HG03064 (cell line): ENCODE measurements around the gene KCNH2.
"Not testable (repeated sequence)": the region's sequence is repeated elsewhere in the genome, so short reads cannot be mapped to it uniquely, and the experiment has no call there.

Source experiments
- ATAC-seq: cut with Tn5 transposase; IDR thresholded peaks from one replicate; pipeline ENCODE4 v1.9.1; 2021; ENCODE audit warnings: low read depth; ENCODE audit not compliant: unreplicated experiment

The KCNH2 gene

DNA sequence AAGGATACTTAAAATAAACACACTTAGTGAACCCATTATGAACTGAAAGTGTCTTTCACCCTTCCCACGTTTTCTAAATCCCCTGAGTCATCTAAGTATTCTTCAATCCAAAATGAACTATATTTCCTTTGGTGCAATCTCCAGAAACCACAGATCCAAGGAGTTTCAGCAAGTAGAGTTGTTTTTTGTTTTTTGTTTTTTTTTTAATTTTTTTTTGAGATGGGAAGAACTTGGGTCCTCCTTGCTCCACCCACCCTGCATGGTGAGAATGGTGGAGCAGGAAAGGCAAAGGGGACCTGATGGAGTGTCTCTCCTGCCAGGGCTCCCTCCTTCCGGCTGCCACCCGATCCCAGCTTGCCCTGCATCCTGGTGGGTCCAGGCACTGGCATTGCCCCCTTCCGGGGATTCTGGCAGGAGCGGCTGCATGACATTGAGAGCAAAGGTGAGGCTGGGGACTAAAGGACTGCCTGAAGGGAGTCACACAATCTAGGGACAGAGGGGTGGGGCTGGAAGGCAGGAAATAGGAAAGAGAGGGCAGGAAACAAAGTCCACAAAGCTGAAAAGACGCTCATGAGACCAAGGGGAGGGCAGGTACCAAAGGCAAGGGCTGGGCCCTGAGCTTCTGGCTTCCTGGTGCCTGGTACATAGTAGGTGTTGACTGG, 34.0 kb upstream of the KCNH2 start:
- no peak for ATAC-seq

DNA sequence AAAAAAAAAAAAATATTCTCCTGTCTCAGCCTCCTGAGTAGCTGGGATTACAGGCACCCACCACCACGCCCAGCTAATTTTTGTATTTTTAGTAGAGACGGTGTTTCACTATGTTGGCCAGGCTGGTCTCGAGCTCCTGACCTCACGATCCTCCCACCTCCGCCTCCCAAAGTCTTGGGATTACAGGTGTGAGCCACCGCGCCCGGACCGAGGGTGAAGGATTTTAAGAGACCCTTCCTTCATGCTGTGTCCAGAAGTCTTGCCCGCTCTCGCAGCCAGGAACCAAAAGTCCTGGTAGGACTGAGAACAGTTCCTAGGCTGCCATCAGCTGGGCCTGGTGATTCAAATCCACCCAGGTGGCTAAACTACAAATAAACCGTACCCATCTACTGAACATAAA, 33.5 kb upstream of the KCNH2 start:
- not testable (repeated sequence) for ATAC-seq

- ATAC-seq, result no peak
These were observed 32.9 kb upstream of the KCNH2 start for GRCh38 chr7:151011097-151011409.

GRCh38 chr7:151010307-151011096, 32.4 kb upstream of the KCNH2 start:
- no peak for ATAC-seq

DNA sequence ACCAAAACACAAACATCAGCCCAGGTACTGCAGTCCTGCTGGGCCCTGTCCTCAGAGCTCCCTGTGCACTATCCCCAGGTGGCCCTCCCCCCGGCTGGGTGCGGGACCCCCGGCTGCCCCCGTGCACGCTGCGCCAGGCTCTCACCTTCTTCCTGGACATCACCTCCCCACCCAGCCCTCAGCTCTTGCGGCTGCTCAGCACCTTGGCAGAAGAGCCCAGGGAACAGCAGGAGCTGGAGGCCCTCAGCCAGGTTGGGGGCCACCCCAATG, 31.9 kb upstream of the KCNH2 start:
- no peak for ATAC-seq

DNA sequence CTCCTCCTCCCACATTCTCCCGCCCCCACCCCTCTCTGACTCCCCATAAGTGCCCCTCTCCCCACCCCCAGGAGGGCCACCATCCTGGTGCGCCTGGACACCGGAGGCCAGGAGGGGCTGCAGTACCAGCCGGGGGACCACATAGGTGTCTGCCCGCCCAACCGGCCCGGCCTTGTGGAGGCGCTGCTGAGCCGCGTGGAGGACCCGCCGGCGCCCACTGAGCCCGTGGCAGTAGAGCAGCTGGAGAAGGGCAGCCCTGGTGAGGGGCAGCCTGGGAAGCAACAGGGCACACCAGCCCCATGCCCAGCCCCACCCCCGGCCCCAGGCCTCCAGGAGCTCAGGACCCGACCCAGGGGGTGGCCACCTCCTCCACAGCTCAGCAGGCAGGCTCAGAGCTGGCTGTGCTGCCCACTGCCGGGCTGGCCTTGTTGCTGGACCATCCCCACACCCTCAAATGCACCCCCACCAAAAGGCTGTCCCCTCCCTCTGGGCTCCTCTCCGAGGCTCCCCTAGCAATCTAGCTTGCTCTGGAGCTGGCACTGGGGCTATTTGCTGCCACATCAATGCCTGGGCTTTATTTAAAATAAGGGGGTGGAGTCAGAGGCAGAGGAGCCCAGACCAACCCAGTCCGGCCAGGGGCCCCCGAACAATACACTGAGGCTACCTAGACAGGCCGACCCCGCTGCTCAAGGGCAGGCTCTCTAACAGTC, 31.4 kb upstream of the KCNH2 start:
- ATAC-seq, result no peak

GRCh38 chr7:151008511-151009323, 30.6 kb upstream of the KCNH2 start:
- no peak for ATAC-seq

DNA sequence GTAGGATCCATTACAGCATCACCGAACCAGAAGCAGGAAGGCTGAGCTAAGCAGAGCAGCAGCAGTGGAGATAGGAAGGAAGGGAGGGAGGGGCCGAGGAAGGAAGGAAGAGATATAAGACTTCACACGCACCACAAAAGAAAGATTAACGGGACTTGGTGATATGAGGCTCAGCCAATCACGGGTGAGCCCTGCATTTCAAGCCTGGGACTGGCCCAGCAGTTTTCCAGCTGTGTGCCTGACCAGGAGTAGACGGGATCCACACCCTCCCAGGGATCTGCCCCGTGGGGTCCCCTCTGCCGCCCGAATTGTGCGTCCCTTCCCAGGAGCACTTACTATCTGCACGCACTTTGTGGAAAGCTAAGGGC, 30.0 kb upstream of the KCNH2 start:
- ATAC-seq, result no peak

DNA sequence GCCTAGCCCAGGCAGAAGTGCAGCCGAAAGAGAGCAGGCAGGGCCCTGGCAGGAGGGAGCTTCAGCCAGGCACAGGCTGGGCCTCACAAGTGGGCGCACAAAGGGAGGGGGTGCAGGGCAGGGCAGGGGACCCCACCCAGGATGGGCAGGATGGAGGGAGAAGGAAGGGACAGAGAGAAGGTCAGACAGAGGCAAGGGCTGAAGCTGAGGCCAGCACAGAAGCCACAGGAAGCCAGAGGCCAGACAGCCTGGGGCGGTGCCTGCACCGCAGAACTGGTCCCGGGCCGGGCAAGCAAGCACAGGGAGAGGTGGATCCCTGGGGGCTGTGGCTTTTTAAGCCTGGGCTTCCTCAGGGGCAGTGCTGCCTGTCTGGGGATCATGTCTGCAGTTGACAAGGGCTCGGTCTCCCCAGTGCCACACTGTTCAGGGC, 29.4 kb upstream of the KCNH2 start:
- no peak for ATAC-seq

- ATAC-seq, result no peak
These were observed 28.6 kb upstream of the KCNH2 start for GRCh38 chr7:151006590-151007300.

- no peak for ATAC-seq
These were observed 27.4 kb upstream of the KCNH2 start for GRCh38 chr7:151005566-151005965.

GRCh38 chr7:151003572-151003971, 25.5 kb upstream of the KCNH2 start:
- no peak for ATAC-seq

DNA sequence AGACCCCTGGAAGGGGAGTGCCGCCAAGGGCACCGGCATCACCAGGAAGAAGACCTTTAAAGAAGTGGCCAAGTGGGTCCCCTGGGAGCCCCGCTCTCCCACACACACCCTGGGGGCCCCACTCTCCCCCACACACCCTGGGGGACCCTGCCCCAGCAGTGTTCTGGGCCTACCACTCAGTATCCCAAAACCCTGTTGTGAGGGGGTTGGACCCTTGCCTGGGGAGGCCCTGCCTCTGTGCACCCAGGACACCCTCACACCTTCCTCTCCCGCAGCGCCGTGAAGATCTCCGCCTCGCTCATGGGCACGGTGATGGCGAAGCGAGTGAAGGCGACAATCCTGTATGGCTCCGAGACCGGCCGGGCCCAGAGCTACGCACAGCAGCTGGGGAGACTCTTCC, 23.4 kb upstream of the KCNH2 start:
- ATAC-seq, result no peak

- no peak for ATAC-seq
These were observed 22.9 kb upstream of the KCNH2 start for GRCh38 chr7:151000897-151001495.

- ATAC-seq, result no peak
These were observed 21.5 kb upstream of the KCNH2 start for GRCh38 chr7:150999497-151000230.

- ATAC-seq, result no peak
These were observed 20.9 kb upstream of the KCNH2 start for GRCh38 chr7:150999001-150999400.

GRCh38 chr7:150998341-150998740, 20.2 kb upstream of the KCNH2 start:
- ATAC-seq, result no peak

- ATAC-seq, result no peak
These were observed 19.7 kb upstream of the KCNH2 start for GRCh38 chr7:150997817-150998216.

GRCh38 chr7:150997075-150997511, 19.0 kb upstream of the KCNH2 start:
- ATAC-seq, result no peak
